Measurements from ENCODE around the gene BICRA.
"Not testable (repeated sequence)": the region's sequence is repeated elsewhere in the genome, so short reads cannot be mapped to it uniquely, and the experiment has no call there.

BICRA gene

GRCh38 chr19:47695533-47696262 lies 86.8 kb downstream of the BICRA start:
- DNase-seq: no peak

GRCh38 chr19:47696635-47697034 lies 87.7 kb downstream of the BICRA start:
- DNase-seq: no peak

- no peak for DNase-seq
Measured at GRCh38 chr19:47697863-47698609, 89.1 kb downstream of the BICRA start.

GRCh38 chr19:47698631-47699359 lies 89.9 kb downstream of the BICRA start:
- no peak for DNase-seq

GRCh38 chr19:47699360-47699917 lies 90.5 kb downstream of the BICRA start:
- DNase-seq: no peak

GRCh38 chr19:47700934-47701716 lies 92.2 kb downstream of the BICRA start:
- DNase-seq: no peak

GRCh38 chr19:47701717-47702552 lies 93.0 kb downstream of the BICRA start:
- DNase-seq: no peak

- DNase-seq: no peak
Measured at GRCh38 chr19:47702671-47703070, 93.7 kb downstream of the BICRA start.

GRCh38 chr19:47703301-47703700 lies 94.4 kb downstream of the BICRA start:
- DNase-seq: no peak

- no peak for DNase-seq
Measured at GRCh38 chr19:47704024-47704423, 95.1 kb downstream of the BICRA start.

GRCh38 chr19:47704656-47705055 lies 95.7 kb downstream of the BICRA start:
- no peak for DNase-seq

- DNase-seq: no peak
Measured at GRCh38 chr19:47707135-47707925, 98.4 kb downstream of the BICRA start.

GRCh38 chr19:47711652-47712242 lies 102.8 kb downstream of the BICRA start:
- DNase-seq: no peak

- DNase-seq: no peak
Measured at GRCh38 chr19:47713046-47714021, 104.4 kb downstream of the BICRA start, which contains the start of gene EHD2. Gene EHD2, plus strand, starts transcription at chr19:47713422. Its CDS starts 3,191 bp downstream, at chr19:47716613.

- no peak for DNase-seq
Measured at GRCh38 chr19:47714339-47714738, 105.4 kb downstream of the BICRA start.

- DNase-seq: not testable (repeated sequence)
Measured at GRCh38 chr19:47714855-47715254, 105.9 kb downstream of the BICRA start.

- no peak for DNase-seq
Measured at GRCh38 chr19:47716270-47716937, 107.5 kb downstream of the BICRA start.

GRCh38 chr19:47718415-47719046 lies 109.6 kb downstream of the BICRA start:
- DNase-seq: not testable (repeated sequence)

All from SIG-M5 (cell line).